ENCODE data around the gene TEX52. TPM values are rescaled to one million over a fixed set of nuclear protein-coding genes. Genes with fewer than 3 reads are reported as not detected.

TEX52 gene
- total and polyA plus RNA-seq, 4 donors = not detected

DNA sequence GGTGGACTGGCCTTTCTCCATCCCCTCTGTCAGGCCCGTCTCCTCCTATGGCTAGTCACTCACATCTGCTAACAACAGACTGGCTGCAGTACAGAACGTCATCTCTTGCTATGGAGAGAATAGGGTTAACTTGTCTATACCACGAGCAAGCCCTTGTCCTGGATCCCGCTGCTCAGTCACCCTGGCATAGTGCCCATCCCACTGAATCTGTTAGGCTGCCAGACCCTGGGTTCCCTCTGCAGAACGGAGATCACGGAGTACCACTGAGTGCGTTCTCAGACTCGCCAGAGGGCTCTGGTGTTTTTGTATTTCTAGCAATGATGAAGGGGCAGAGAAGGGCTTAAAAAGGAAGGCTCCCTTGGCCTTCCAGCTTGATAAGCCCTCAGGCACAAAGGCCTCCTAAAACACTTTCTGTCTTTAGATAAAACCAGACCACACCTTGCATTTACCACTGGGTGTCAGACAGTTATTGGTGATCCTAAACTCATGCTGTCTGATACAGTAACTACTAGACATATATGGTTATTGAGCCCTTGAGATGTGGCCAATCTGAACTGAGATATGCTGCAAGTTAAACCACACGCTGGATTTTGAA is 15.7 kb downstream of the TEX52 start:
- H3K9me3 ChIP-seq (ENCODE audit: control insufficient read depth in 4 of 4, insufficient read depth in 3 of 4, low read length in 3 of 4) = no peaks in the 10 kb centered on the region
- H3K4me1 ChIP-seq (ENCODE audit: control insufficient read depth in 5 of 5, insufficient read depth in 5 of 5, low read length in 5 of 5) = peaks cover 0 to 9% (median 0%) of the 10 kb centered on the region in 5 donors
- TF ChIP-seq, protein P1, sequence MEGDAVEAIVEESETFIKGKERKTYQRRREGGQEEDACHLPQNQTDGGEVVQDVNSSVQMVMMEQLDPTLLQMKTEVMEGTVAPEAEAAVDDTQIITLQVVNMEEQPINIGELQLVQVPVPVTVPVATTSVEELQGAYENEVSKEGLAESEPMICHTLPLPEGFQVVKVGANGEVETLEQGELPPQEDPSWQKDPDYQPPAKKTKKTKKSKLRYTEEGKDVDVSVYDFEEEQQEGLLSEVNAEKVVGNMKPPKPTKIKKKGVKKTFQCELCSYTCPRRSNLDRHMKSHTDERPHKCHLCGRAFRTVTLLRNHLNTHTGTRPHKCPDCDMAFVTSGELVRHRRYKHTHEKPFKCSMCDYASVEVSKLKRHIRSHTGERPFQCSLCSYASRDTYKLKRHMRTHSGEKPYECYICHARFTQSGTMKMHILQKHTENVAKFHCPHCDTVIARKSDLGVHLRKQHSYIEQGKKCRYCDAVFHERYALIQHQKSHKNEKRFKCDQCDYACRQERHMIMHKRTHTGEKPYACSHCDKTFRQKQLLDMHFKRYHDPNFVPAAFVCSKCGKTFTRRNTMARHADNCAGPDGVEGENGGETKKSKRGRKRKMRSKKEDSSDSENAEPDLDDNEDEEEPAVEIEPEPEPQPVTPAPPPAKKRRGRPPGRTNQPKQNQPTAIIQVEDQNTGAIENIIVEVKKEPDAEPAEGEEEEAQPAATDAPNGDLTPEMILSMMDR (IDR thresholded peaks at IDR 0.05; ENCODE audit: control extremely low read depth, extremely low read depth) = no peak
- no peak overlapping the region for H3K9ac ChIP-seq (ENCODE audit: insufficient read depth in 1 of 2, low read length in 2 of 2)
- H3K36me3 ChIP-seq (ENCODE audit: control insufficient read depth in 4 of 4, insufficient read depth in 4 of 4, low read length in 4 of 4) = peaks cover 0 to 8% (median 0%) of the 10 kb centered on the region in 4 donors
- no peaks in the 10 kb centered on the region for H3K27me3 ChIP-seq (ENCODE audit: control insufficient read depth in 3 of 3, insufficient read depth in 3 of 3, low read length in 2 of 3)
- ATAC-seq (ENCODE audit: insufficient read depth, low FRiP score) (no peak), DNase-seq (peak in 2 of 3 donors; percentile 33 to 46)
- WGBS, 2 donors = 62 to 71% methylated on average over 9 of the region's 9 CpGs
- no peak overlapping the region for H3K4me3 ChIP-seq
- H3K27ac ChIP-seq (ENCODE audit: low read depth in 1 of 2, low read length in 1 of 2) = no peak overlapping the region

DNA sequence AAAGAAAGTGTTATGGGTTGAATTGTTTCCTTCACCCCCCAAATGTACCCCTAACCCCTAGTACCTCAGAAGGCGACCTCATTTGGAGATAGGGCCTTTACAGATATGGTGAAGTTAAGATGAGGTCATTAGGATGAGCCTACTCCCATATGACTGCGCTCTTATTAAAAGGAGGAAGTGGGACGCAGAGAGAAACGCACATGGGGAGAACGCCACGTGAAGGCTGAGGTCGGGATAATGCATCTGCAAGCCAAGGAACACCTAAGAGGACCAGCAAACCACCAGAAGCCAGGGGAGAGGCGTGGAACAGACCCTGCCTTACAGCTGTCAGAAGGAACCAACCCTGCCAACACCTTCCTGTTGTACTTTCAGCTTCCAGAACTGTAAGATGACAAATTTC is 20.3 kb downstream of the TEX52 start:
- DNase-seq (no peak), ATAC-seq (ENCODE audit: insufficient read depth, low FRiP score) (no peak)
- Histone ChIP-seq H3K9ac (ENCODE audit: insufficient read depth in 1 of 2, low read length in 2 of 2) (no peak overlapping the region), H3K27ac (ENCODE audit: low read depth in 1 of 2, low read length in 1 of 2) (no peak overlapping the region), H3K27me3 (ENCODE audit: control insufficient read depth in 3 of 3, insufficient read depth in 3 of 3, low read length in 2 of 3) (no peaks in the 10 kb centered on the region), H3K36me3 (ENCODE audit: control insufficient read depth in 4 of 4, insufficient read depth in 4 of 4, low read length in 4 of 4) (peaks cover 0 to 8% (median 2%) of the 10 kb centered on the region in 4 donors), H3K9me3 (ENCODE audit: control insufficient read depth in 4 of 4, insufficient read depth in 3 of 4, low read length in 3 of 4) (no peaks in the 10 kb centered on the region), H3K4me1 (ENCODE audit: control insufficient read depth in 5 of 5, insufficient read depth in 5 of 5, low read length in 5 of 5) (peaks cover 0 to 20% (median 8%) of the 10 kb centered on the region in 5 donors), H3K4me3 (no peak overlapping the region)
- WGBS, 2 donors = 52 to 71% methylated on average over 8 of the region's 8 CpGs
- TF ChIP-seq, protein P1 (IDR thresholded peaks at IDR 0.05; ENCODE audit: control extremely low read depth, extremely low read depth) = no peak

DNA sequence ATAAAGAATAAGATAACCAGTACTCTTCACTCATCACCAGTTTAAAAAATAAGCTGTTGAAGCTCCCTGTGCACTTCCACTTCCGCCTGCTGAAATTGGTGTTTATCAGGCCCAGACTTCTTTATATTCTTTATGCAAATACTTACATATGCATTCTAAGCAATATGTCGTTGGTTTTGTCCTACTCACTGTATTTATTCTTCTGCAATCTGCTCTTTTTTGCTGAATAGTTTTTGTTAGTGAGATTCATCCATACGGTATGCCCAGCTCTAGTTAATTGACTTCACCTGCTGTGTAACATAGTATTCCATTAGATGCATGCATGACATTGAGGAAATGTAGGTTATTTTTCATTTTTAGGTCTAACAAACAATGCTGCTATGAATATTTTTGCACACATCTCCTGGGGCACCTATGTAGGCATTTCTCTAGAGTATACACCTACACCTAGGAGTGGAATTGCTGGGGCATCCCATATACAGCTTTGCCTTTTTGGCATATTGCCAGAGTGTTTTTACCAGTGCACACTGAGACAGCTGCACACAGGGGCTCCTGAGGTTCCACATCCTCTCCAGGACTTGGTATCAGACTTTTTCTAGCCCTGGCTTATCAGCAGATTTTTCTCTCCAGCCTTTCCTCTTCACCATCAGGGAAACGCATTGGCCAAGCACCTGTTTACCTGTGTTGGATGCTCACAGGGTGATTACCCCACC is 21.0 kb downstream of the TEX52 start:
- ATAC-seq (ENCODE audit: insufficient read depth, low FRiP score) (no peak), DNase-seq (no peak)
- WGBS, 2 donors = 68 to 70% methylated on average over 4 of the region's 4 CpGs
- no peak overlapping the region for H3K27ac ChIP-seq (ENCODE audit: low read depth in 1 of 2, low read length in 1 of 2)
- TF ChIP-seq, protein P1 (IDR thresholded peaks at IDR 0.05; ENCODE audit: control extremely low read depth, extremely low read depth) = no peak
- H3K9ac ChIP-seq (ENCODE audit: insufficient read depth in 1 of 2, low read length in 2 of 2) = no peak overlapping the region
- peaks cover 0 to 6% (median 2%) of the 10 kb centered on the region in 4 donors for H3K36me3 ChIP-seq (ENCODE audit: control insufficient read depth in 4 of 4, insufficient read depth in 4 of 4, low read length in 4 of 4)
- H3K4me1 ChIP-seq (ENCODE audit: control insufficient read depth in 5 of 5, insufficient read depth in 5 of 5, low read length in 5 of 5) = peaks cover 0 to 20% (median 8%) of the 10 kb centered on the region in 5 donors
- H3K4me3 ChIP-seq = no peak overlapping the region
- H3K27me3 ChIP-seq (ENCODE audit: control insufficient read depth in 3 of 3, insufficient read depth in 3 of 3, low read length in 2 of 3) = no peaks in the 10 kb centered on the region
- H3K9me3 ChIP-seq (ENCODE audit: control insufficient read depth in 4 of 4, insufficient read depth in 3 of 4, low read length in 3 of 4) = no peaks in the 10 kb centered on the region

Data from lung (tissue), 12 donors.